ENCODE data around the gene BRD3OS.

Gene BRD3OS

GRCh38 chr9:134053941-134054761, 28.9 kb downstream of the BRD3OS start:
- CTCF ChIA-PET, result no interaction called here
- H3K36me3 Mint-ChIP-seq, result peaks cover 9% of the 10 kb centered on the region
- peak; percentile 10 for DNase-seq
- H3K27me3 Mint-ChIP-seq, result no peaks in the 10 kb centered on the region
- no peak overlapping the region for H3K4me3 Mint-ChIP-seq
- peaks cover 8% of the 10 kb centered on the region for H3K4me1 Mint-ChIP-seq
- H3K27ac Mint-ChIP-seq, result no peak overlapping the region
- H3K9me3 Mint-ChIP-seq, result no peaks in the 10 kb centered on the region

DNA sequence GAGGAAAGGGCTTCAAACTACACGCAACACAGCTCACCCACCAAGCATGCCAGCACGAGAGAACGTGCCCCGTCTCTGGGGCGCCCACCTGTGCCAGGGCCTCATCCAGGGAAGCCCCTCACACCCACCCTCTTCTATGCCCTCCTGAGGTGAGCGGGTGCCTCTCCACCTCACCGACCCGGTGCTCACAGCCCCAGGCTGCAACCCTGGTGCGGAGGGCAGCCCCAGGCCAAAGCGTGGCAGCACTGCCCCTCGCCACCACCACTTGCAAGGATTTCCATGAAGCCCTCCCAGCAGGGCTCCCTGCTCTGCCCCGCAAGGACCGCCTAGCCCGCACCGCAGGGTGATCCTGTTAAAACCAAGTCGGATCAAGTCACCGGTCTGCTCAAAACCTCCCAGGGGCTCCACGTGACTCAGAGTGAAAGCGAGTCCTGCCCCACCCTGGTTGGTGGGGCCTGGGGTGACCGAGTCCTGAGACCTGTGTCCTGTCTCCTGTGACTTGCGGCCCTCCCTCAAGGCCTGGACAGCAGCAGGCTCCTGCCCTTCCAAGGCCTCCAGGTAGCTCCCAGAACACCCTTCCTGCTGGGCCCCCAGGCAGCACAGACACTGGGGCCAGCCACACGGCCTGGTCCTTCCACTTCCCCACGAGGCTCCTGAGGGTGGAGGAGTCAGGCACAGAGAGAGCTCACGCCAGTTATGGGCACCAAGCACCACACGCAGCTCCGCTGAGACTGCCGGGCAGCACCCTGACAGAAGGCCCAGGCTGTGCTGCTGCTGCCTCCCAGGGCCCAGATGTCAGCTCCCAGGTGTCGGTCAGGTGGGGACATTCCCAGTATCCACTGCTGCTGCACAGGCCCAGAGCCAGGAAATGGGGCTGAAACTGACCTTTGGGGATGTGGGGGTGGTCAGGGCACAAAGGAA, 29.9 kb downstream of the BRD3OS start:
- Mint-ChIP-seq H3K27me3 (no peaks in the 10 kb centered on the region), H3K4me3 (no peak overlapping the region), H3K36me3 (peaks cover 9% of the 10 kb centered on the region), H3K4me1 (peaks cover 15% of the 10 kb centered on the region), H3K27ac (no peak overlapping the region), H3K9me3 (no peaks in the 10 kb centered on the region)
- CTCF ChIA-PET, result no interaction called here
- peak; percentile 14 for DNase-seq

GRCh38 chr9:134055981-134056461, 30.7 kb downstream of the BRD3OS start:
- no peak for DNase-seq
- Mint-ChIP-seq H3K27ac (no peak overlapping the region), H3K9me3 (no peaks in the 10 kb centered on the region), H3K4me1 (peaks cover 24% of the 10 kb centered on the region), H3K4me3 (no peak overlapping the region), H3K27me3 (no peaks in the 10 kb centered on the region), H3K36me3 (peaks cover 6% of the 10 kb centered on the region)
- CTCF ChIA-PET, result no interaction called here

- Mint-ChIP-seq H3K36me3 (no peaks in the 10 kb centered on the region), H3K27ac (no peak overlapping the region), H3K4me1 (peaks cover 27% of the 10 kb centered on the region), H3K9me3 (no peaks in the 10 kb centered on the region), H3K27me3 (no peaks in the 10 kb centered on the region), H3K4me3 (no peak overlapping the region)
- CTCF ChIA-PET, result no interaction called here
- DNase-seq, result peak; percentile 18
Measured at GRCh38 chr9:134056483-134057306, 31.4 kb downstream of the BRD3OS start.

- peaks cover 27% of the 10 kb centered on the region for H3K4me1 Mint-ChIP-seq
- peak; percentile 9 for DNase-seq
- H3K27ac Mint-ChIP-seq, result no peak overlapping the region
- no peaks in the 10 kb centered on the region for H3K27me3 Mint-ChIP-seq
- no peak overlapping the region for H3K4me3 Mint-ChIP-seq
- H3K9me3 Mint-ChIP-seq, result no peaks in the 10 kb centered on the region
- no peaks in the 10 kb centered on the region for H3K36me3 Mint-ChIP-seq
- CTCF ChIA-PET, result no interaction called here
Measured at GRCh38 chr9:134057307-134057657, 32.0 kb downstream of the BRD3OS start.

DNA sequence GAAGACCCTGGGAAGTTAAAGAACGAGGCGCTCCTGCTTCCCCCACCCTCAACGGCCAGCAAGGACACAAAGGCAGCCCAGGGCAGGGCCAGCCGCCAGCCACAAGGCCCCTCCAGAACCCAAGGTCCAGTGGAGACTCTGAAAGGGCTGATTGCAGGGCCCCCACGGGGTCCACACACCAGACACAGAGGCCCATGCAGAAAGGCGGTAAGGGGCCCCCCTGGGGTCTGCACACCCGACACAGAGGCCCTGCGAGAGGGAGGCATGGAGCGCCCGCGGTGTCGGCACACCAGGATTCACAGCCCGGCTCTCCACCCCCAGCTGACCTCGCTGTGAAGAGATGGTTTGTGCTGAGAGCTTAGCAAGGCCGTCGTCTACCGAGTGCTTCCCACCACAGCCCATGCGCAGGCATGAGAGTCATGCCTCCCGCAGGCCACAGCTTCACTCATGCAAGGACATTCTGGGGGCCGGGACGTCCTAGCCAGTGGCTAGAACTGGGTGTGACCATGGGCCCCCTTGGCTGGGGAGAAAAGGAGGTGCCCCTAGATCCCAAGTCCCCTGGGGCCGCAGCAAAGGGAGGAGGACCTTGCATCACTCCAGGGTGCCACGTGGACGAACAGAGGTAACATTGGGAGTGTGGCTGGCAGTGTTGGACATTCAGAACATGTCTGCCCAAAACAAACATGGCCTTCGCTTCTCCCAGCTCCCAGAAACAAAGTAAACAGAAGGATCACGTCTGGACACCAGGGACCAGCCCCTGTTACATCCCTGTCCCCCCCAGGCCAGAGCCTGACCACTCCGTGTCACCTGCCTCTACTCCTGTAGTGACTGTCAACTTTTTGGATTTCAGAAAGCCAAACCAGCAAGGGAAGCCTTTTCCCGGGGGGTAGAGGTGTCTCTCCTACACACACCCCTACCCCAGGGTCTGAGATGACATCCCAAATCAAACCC, 32.7 kb downstream of the BRD3OS start:
- no peak overlapping the region for H3K27ac Mint-ChIP-seq
- H3K36me3 Mint-ChIP-seq, result no peaks in the 10 kb centered on the region
- no peak overlapping the region for H3K4me3 Mint-ChIP-seq
- no peaks in the 10 kb centered on the region for H3K9me3 Mint-ChIP-seq
- CTCF ChIA-PET, result no interaction called here
- peak; percentile 17 for DNase-seq
- H3K27me3 Mint-ChIP-seq, result no peaks in the 10 kb centered on the region
- H3K4me1 Mint-ChIP-seq, result peaks cover 30% of the 10 kb centered on the region

- no peak overlapping the region for H3K4me3 Mint-ChIP-seq
- CTCF ChIA-PET, result no interaction called here
- no peak overlapping the region for H3K27ac Mint-ChIP-seq
- H3K4me1 Mint-ChIP-seq, result peaks cover 33% of the 10 kb centered on the region
- H3K27me3 Mint-ChIP-seq, result no peaks in the 10 kb centered on the region
- no peaks in the 10 kb centered on the region for H3K36me3 Mint-ChIP-seq
- DNase-seq, result peak; percentile 8
- H3K9me3 Mint-ChIP-seq, result no peaks in the 10 kb centered on the region
Measured at GRCh38 chr9:134058716-134059115, 33.4 kb downstream of the BRD3OS start.

GRCh38 chr9:134059188-134059641, 33.9 kb downstream of the BRD3OS start:
- no peaks in the 10 kb centered on the region for H3K27me3 Mint-ChIP-seq
- H3K36me3 Mint-ChIP-seq, result no peaks in the 10 kb centered on the region
- H3K9me3 Mint-ChIP-seq, result no peaks in the 10 kb centered on the region
- no peak overlapping the region for H3K27ac Mint-ChIP-seq
- no peak overlapping the region for H3K4me3 Mint-ChIP-seq
- CTCF ChIA-PET, result no interaction called here
- peaks cover 33% of the 10 kb centered on the region for H3K4me1 Mint-ChIP-seq
- peak; percentile 16 for DNase-seq

- Mint-ChIP-seq H3K9me3 (no peaks in the 10 kb centered on the region), H3K4me1 (peaks cover 38% of the 10 kb centered on the region), H3K36me3 (no peaks in the 10 kb centered on the region), H3K27me3 (no peaks in the 10 kb centered on the region), H3K4me3 (no peak overlapping the region), H3K27ac (no peak overlapping the region)
- peak; percentile 29 for DNase-seq
- CTCF ChIA-PET, result no interaction called here
Measured at GRCh38 chr9:134059661-134060395, 34.5 kb downstream of the BRD3OS start.

DNA sequence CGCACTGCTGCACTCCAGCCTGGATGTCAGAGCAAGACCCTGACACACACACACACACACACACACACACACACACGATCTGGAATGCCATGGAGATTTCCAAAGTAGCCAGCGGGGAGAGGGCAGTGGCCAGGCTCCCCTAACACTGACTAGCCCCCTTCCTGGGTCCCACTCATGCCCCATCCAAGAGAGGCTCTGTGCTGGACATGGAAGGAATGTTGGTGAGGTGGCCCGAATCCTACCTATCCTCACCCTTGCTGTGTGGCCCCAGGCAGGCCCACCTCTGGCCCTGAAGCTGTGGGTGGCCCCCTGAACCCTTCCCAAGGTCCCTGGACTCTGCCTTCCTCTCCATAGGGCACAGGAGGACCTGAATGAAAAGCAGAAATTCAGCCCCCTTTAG, 35.3 kb downstream of the BRD3OS start:
- Mint-ChIP-seq H3K27me3 (no peaks in the 10 kb centered on the region), H3K36me3 (peaks cover under 1% of the 10 kb centered on the region), H3K4me3 (no peak overlapping the region), H3K27ac (no peak overlapping the region), H3K9me3 (no peaks in the 10 kb centered on the region), H3K4me1 (peaks cover 44% of the 10 kb centered on the region)
- DNase-seq, result peak; percentile 11
- CTCF ChIA-PET, result no interaction called here

DNA sequence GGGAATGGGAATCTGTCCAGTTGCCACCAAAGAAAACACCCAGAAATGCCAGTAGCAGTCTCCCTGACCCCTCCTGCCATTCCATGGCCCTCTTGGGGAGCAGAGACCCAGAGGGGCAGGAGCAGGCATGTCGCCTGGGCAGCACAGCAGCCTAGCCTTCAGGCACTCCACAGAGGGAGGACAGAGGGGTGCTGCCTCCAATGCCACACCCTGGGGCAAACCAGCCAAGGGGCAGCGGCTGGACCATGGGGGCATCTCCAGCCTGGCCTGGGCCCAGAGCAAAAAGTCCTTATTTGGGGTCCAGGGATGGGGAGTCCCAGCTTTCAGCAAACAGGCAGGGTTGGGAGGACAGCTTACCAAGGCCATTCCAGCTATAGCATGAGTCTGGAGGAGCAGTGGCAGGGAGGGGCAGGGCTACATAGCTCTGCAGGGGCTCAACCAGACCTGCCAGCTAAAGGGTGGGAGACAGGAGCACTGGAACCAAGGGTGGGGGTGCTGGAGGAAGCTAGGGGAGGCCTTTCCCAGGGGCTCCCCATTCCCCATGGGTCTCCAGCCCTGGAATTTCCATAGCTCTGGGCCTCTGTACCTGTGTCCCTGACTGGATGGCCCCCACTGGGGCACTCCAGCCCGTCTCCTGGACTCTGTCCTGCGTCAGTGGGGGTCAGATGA, 35.9 kb downstream of the BRD3OS start:
- H3K27ac Mint-ChIP-seq, result no peak overlapping the region
- H3K27me3 Mint-ChIP-seq, result no peaks in the 10 kb centered on the region
- H3K9me3 Mint-ChIP-seq, result no peaks in the 10 kb centered on the region
- no peak overlapping the region for H3K4me3 Mint-ChIP-seq
- H3K4me1 Mint-ChIP-seq, result peaks cover 50% of the 10 kb centered on the region
- CTCF ChIA-PET, result interaction anchor here (1.3 kb wide), 1 partner anchor 10 kb away, joined by 3 read pairs; no protein-coding TSS in a partner anchor
- peak; percentile 17 for DNase-seq
- peaks cover 3% of the 10 kb centered on the region for H3K36me3 Mint-ChIP-seq

DNA sequence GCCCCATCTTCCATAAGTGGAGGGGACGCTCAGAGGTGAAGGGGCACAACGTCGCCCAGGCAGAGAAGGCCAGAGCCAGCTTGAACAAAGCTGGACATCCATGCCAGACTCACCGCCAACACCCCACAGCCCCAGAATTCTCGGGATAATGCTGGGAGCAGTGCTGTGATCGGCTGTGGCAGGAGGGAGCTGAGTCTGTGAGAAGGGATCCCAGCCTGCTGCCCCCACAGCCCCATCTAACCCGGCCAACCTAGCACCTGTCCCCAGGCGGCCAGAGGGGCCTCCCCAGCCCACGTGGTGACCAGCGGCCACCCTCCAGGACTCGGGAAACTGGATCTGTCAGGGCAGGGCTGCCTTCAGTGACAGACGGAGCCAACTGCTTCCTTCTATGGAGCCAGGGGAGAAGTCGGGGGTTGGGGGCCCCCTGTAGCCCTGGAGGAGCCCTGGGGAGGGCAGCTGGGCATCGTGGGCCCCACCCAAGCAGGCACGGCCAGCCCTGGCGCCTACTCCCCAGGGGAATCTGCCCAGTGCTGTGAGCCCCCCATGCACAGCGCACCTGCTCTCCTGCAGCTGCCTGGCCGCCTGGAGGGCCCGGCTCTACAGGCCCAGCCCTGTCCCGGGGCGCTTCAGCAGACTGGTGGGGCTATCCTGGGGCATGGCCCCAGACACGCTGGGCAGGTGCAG, 36.5 kb downstream of the BRD3OS start:
- H3K4me1 Mint-ChIP-seq, result peaks cover 52% of the 10 kb centered on the region
- peaks cover 3% of the 10 kb centered on the region for H3K36me3 Mint-ChIP-seq
- CTCF ChIA-PET, result interaction anchor here (1.3 kb wide), 1 partner anchor 11 kb away, joined by 3 read pairs; no protein-coding TSS in a partner anchor
- peak; percentile 14 for DNase-seq
- H3K27ac Mint-ChIP-seq, result no peak overlapping the region
- H3K27me3 Mint-ChIP-seq, result no peaks in the 10 kb centered on the region
- H3K9me3 Mint-ChIP-seq, result no peaks in the 10 kb centered on the region
- no peak overlapping the region for H3K4me3 Mint-ChIP-seq

Data from activated naive CD4-positive, alpha-beta T cell treated with anti-CD3 and anti-CD28 coated beads, Interleukin-2, amount 10 ng/mL, durations not matched to agents 7 days and 5 days (primary cell).